Measurements from ENCODE around the gene COL28A1.

GRCh38 chr7:7344583-7344982 lies 191.1 kb downstream of the COL28A1 start:
- TF ChIP-seq CTCF (IDR thresholded peaks at IDR 0.05), result no peak
- TF ChIP-seq POLR2A (IDR thresholded peaks at IDR 0.05; ENCODE audit: low read depth), result no peak
- TF ChIP-seq POLR2AphosphoS5 (IDR thresholded peaks at IDR 0.05), result no peak
- no peak for TF ChIP-seq EP300 (IDR thresholded peaks at IDR 0.05)
